Small intestine (tissue), 7 donors: ENCODE data around the gene MTR. TPM values are rescaled to one million over a fixed set of nuclear protein-coding genes. Genes with fewer than 3 reads are reported as not detected.

Source experiments
- DNase-seq, 2 donors: peaks; one replicate each; pipeline versions ENCODE4 v3.0.0 to v3.0.0-alpha.2; 2013
- FAIRE-seq: peaks from 2 replicates; lab custom pipeline; 2012; peaks lifted over from hg19 to GRCh38; lab: Jason Lieb, UNC
- H3K27ac ChIP-seq, 3 donors: one replicate each; pipeline ENCODE4 v1.5.1; 2013; ENCODE audit warnings: low read length in 2 of 3, mild to moderate bottlenecking in 2 of 3, control low read depth in 1 of 3, inconsistent platforms in 1 of 3, low read depth in 1 of 3, moderate library complexity in 1 of 3
- H3K27me3 ChIP-seq, 3 donors: one replicate each; pipeline ENCODE4 v1.6.1; 2013; ENCODE audit warnings: low read length in 3 of 3, inconsistent platforms in 1 of 3; ENCODE audit not compliant: control insufficient read depth in 3 of 3, insufficient read depth in 3 of 3
- H3K36me3 ChIP-seq, 3 donors: one replicate each; pipeline ENCODE4 v1.6.1; 2013; ENCODE audit warnings: low read length in 3 of 3, inconsistent platforms in 1 of 3, low read depth in 1 of 3, mild to moderate bottlenecking in 1 of 3, moderate library complexity in 1 of 3; ENCODE audit not compliant: control insufficient read depth in 3 of 3, insufficient read depth in 2 of 3
- H3K4me1 ChIP-seq, 3 donors: one replicate each; pipeline ENCODE4 v1.6.1; 2013; ENCODE audit warnings: low read length in 2 of 3, inconsistent platforms in 1 of 3, low read depth in 1 of 3, mild to moderate bottlenecking in 1 of 3, moderate library complexity in 1 of 3; ENCODE audit not compliant: control insufficient read depth in 3 of 3, insufficient read depth in 2 of 3
- H3K4me3 ChIP-seq, 3 donors: one replicate each; pipeline ENCODE4 v1.5.1; 2013; ENCODE audit warnings: low read length in 3 of 3, control low read depth in 1 of 3, inconsistent platforms in 1 of 3, low read depth in 1 of 3, mild to moderate bottlenecking in 1 of 3, moderate library complexity in 1 of 3
- H3K9me3 ChIP-seq, 2 donors: one replicate each; pipeline ENCODE4 v1.6.1; 2013; ENCODE audit warnings: low read depth in 1 of 2, low read length in 1 of 2; ENCODE audit not compliant: control insufficient read depth in 2 of 2, insufficient read depth in 1 of 2
- WGBS, 3 donors: extraction: QIAGEN DNeasy Blood & Tissue Kit; methylation state at CpG; one replicate each; pipeline ENCODE4 v1.1.7; 2013; 5-methylcytosine and 5-hydroxymethylcytosine counted together
- polyA plus RNA-seq, 4 donors: library from polyadenylated mRNA; stranded (reverse) in 3 of 4; unstranded in 1 of 4; fragments of 200-250 nt in 3 of 4; fragments of 120-200 nt in 1 of 4; gene quantifications; one replicate each; pipeline versions ENCODE4 v1.2.1 to v1.2.3, GENCODE V29; 2013
- donor health status: healthy with polysubstance abuse.
- donor health status: control.
- donor health status: control.
- donor health status: Bipolar disorder and iron deficiency.
- donor health status: healthy.

Gene MTR
- polyA plus RNA-seq, 4 donors = 2.2 to 17.8 (median 4.5) TPM

GRCh38 chr1:236950365-236950764 is 155.3 kb downstream of the MTR start:
- H3K4me1 ChIP-seq = no peaks in the 10 kb centered on the region
- no peaks in the 10 kb centered on the region for H3K9me3 ChIP-seq
- no peak for FAIRE-seq
- WGBS, 3 donors = 83 to 93% (median 90%) methylated on average over 5 of the region's 5 CpGs
- H3K27me3 ChIP-seq = peaks cover 0 to 3% (median 0%) of the 10 kb centered on the region in 3 donors
- DNase-seq = no peak
- H3K36me3 ChIP-seq = no peaks in the 10 kb centered on the region
- H3K27ac ChIP-seq = no peak overlapping the region
- H3K4me3 ChIP-seq = no peak overlapping the region

- no peak for FAIRE-seq
- Histone ChIP-seq H3K4me1 (no peaks in the 10 kb centered on the region), H3K4me3 (no peak overlapping the region), H3K9me3 (no peaks in the 10 kb centered on the region), H3K27me3 (peaks cover 0 to 3% (median 0%) of the 10 kb centered on the region in 3 donors), H3K27ac (no peak overlapping the region), H3K36me3 (no peaks in the 10 kb centered on the region)
- 29 to 43% (median 38%) methylated on average over 7 of the region's 7 CpGs for WGBS, 3 donors
- no peak for DNase-seq
Observed at GRCh38 chr1:236951672-236952071, 156.6 kb downstream of the MTR start.

- DNase-seq = no peak
- Histone ChIP-seq H3K4me3 (no peak overlapping the region), H3K4me1 (no peaks in the 10 kb centered on the region), H3K27ac (no peak overlapping the region), H3K9me3 (no peaks in the 10 kb centered on the region), H3K36me3 (no peaks in the 10 kb centered on the region), H3K27me3 (peaks cover 0 to 3% (median 0%) of the 10 kb centered on the region in 3 donors)
- 45 to 53% (median 47%) methylated on average over 9 of the region's 9 CpGs for WGBS, 3 donors
- FAIRE-seq = no peak
Observed at GRCh38 chr1:236952246-236953003, 157.3 kb downstream of the MTR start.

GRCh38 chr1:236953151-236953700 is 158.1 kb downstream of the MTR start:
- FAIRE-seq = no peak

More at GRCh38 chr1:236953151-236953700, 158.1 kb downstream of the MTR start:
- Histone ChIP-seq H3K9me3 (no peaks in the 10 kb centered on the region), H3K4me3 (no peak overlapping the region), H3K36me3 (no peaks in the 10 kb centered on the region), H3K27me3 (peaks cover 0 to 3% (median 0%) of the 10 kb centered on the region in 3 donors), H3K27ac (no peak overlapping the region), H3K4me1 (no peaks in the 10 kb centered on the region)
- DNase-seq = no peak
- 59 to 75% (median 70%) methylated on average over 2 of the region's 2 CpGs for WGBS, 3 donors

Other genes starting within 250 kb of the MTR start
- gene HEATR1, start 190.8 kb upstream of the MTR start, polyA plus RNA-seq = 10 to 100 TPM in 1 of 4 donors, 1 to 10 TPM in 3; 1.1 to 19.0 (median 4.1) TPM
- 10 to 100 TPM in 1 of 4 donors, 1 to 10 TPM in 2, under 1 TPM in 1; 0.19 to 12.2 (median 2.9) TPM for gene ACTN2, start 108.8 kb upstream of the MTR start, polyA plus RNA-seq
- gene MT1HL1, start 209.1 kb downstream of the MTR start, polyA plus RNA-seq = not detected
- 1 to 10 TPM in 1 of 4 donors, under 1 TPM in 3; 0.22 to 1.5 (median 0.62) TPM for gene RYR2, start 246.9 kb downstream of the MTR start, polyA plus RNA-seq